HepG2 (cell line): ENCODE data around the gene FANK1. TPM values are rescaled to one million over a fixed set of nuclear protein-coding genes. Genes with fewer than 3 reads are reported as not detected.

ENCODE experiments used
- EP300 ChIP-seq, 3 experiments: sonication (generic) in 1 of 3; formaldehyde crosslinking in 1 of 3; IDR thresholded peaks; 2 replicates each; pipeline versions ENCODE4 v1.5.1 to v1.6.1; 2011 to 2020; ENCODE audit warnings: low read depth in 2 of 3, low read length in 2 of 3, borderline replicate concordance in 1 of 3, improper control_type of control experiment in 1 of 3, mild to moderate bottlenecking in 1 of 3, missing genetic modification reagents in 1 of 3, moderate library complexity in 1 of 3
- FOXK1 ChIP-seq: sonication (generic); formaldehyde crosslinking; IDR thresholded peaks from 2 replicates; pipeline ENCODE4 v1.4.0; 2020; ENCODE audit warnings: low read depth, missing genetic modification reagents, borderline replicate concordance
- GFI1 ChIP-seq: sonication (generic); formaldehyde crosslinking; IDR thresholded peaks from 2 replicates; pipeline ENCODE4 v1.5.0; 2020; ENCODE audit warnings: missing genetic modification reagents, mild to moderate bottlenecking, borderline replicate concordance
- HIVEP1 ChIP-seq: sonication (generic); formaldehyde crosslinking; IDR thresholded peaks from 2 replicates; pipeline ENCODE4 v1.4.0; 2020; ENCODE audit warnings: mild to moderate bottlenecking, missing genetic modification reagents
- HOXA7 ChIP-seq: sonication (generic); formaldehyde crosslinking; IDR thresholded peaks from 2 replicates; pipeline ENCODE4 v1.8.1; 2022; ENCODE audit warnings: mild to moderate bottlenecking, missing genetic modification reagents, moderate library complexity
- NR2F1 ChIP-seq, 2 experiments: fragments of 450-650 bp in 1 of 2; formaldehyde crosslinking in 1 of 2; IDR thresholded peaks; 2 replicates each; pipeline versions ENCODE4 v1.5.0 to v1.6.1; 2016 to 2020; ENCODE audit warnings: mild to moderate bottlenecking in 1 of 2, missing compliant biosample characterization in 1 of 2, missing genetic modification reagents in 1 of 2, moderate library complexity in 1 of 2
- RBM39 ChIP-seq: fragments of 200-400 bp; formaldehyde crosslinking; IDR thresholded peaks from one replicate; pipeline ENCODE4 v1.6.1; 2018; ENCODE audit warnings: antibody characterized with exemption, mild to moderate bottlenecking, low read depth, low read length; ENCODE audit not compliant: poor library complexity, severe bottlenecking
- REPIN1 ChIP-seq: sonication (generic); formaldehyde crosslinking; IDR thresholded peaks from 2 replicates; pipeline ENCODE4 v1.8.0; 2022; ENCODE audit warnings: missing genetic modification reagents, low read depth, mild to moderate bottlenecking, borderline replicate concordance
- TMF1 ChIP-seq: sonication (generic); formaldehyde crosslinking; IDR thresholded peaks from 2 replicates; pipeline ENCODE4 v1.8.1; 2022; ENCODE audit warnings: low read depth, missing genetic modification reagents
- ZMYM3 ChIP-seq: sonication (generic); formaldehyde crosslinking; IDR thresholded peaks from 2 replicates; pipeline ENCODE4 v1.5.1; 2020; ENCODE audit warnings: mild to moderate bottlenecking, missing genetic modification reagents
- ZNF616 ChIP-seq: sonication (generic); formaldehyde crosslinking; IDR thresholded peaks from 2 replicates; pipeline ENCODE4 v1.5.0; 2020; ENCODE audit warnings: low read depth, mild to moderate bottlenecking, missing genetic modification reagents
- polyA plus RNA-seq, 8 experiments: library from polyadenylated mRNA; depleted of rRNA in 3 of 8; stranded (reverse) in 7 of 8; unstranded in 1 of 8; fragments of >200 nt; fragmentation: Illumina TruSeq in 4 of 8; extraction: Trizol in 4 of 8; gene quantifications; 2 replicates each; pipeline versions ENCODE4 v1.2.1 to v1.2.3, GENCODE V29; 2011 to 2016; ENCODE audit warnings: low read depth in 4 of 8, missing spikeins in 1 of 8, mixed read lengths in 1 of 8; ENCODE audit not compliant: insufficient read depth in 1 of 8
- total RNA-seq, 5 experiments: library from RNA; depleted of rRNA; stranded (reverse); fragments of >200 nt; fragmentation: Illumina TruSeq; extraction: Trizol; gene quantifications; 2 replicates each; pipeline ENCODE4 v1.2.3, GENCODE V29; 2016; ENCODE audit warnings: low read depth in 1 of 5
- TF ChIP-seq, protein P1 (sequence below): sonication (generic); formaldehyde crosslinking; IDR thresholded peaks from 2 replicates; pipeline ENCODE4 v1.5.0; 2020; ENCODE audit warnings: mild to moderate bottlenecking, missing genetic modification reagents, borderline replicate concordance
- TF ChIP-seq, protein P2 (sequence below): sonication (generic); formaldehyde crosslinking; IDR thresholded peaks from 2 replicates; pipeline ENCODE4 v1.8.1; 2022; ENCODE audit warnings: mild to moderate bottlenecking, missing genetic modification reagents
- TF ChIP-seq, protein P3 (sequence below): IDR thresholded peaks from 2 replicates; pipeline ENCODE4 v1.6.1; 2018; ENCODE audit warnings: missing genetic modification reagents
- TF ChIP-seq, protein P4 (sequence below): sonication (generic); formaldehyde crosslinking; IDR thresholded peaks from 2 replicates; pipeline ENCODE4 v1.4.0; 2020; ENCODE audit warnings: missing genetic modification reagents
- TF ChIP-seq, protein P5 (sequence below): sonication (generic); formaldehyde crosslinking; IDR thresholded peaks from 2 replicates; pipeline ENCODE4 v1.8.0; 2022; ENCODE audit warnings: mild to moderate bottlenecking, missing genetic modification reagents, borderline replicate concordance
- TF ChIP-seq, protein P6 (sequence below): sonication (generic); formaldehyde crosslinking; IDR thresholded peaks from 2 replicates; pipeline ENCODE4 v1.8.0; 2022; ENCODE audit warnings: missing genetic modification reagents, mild to moderate bottlenecking, inconsistent platforms, borderline replicate concordance

FANK1 gene
- total and polyA plus RNA-seq, 2 of the 13 experiments (the other 11 are each of a cell fraction or from before 2014, with no cell fraction given): 0.22 TPM; not detected in 1

DNA sequence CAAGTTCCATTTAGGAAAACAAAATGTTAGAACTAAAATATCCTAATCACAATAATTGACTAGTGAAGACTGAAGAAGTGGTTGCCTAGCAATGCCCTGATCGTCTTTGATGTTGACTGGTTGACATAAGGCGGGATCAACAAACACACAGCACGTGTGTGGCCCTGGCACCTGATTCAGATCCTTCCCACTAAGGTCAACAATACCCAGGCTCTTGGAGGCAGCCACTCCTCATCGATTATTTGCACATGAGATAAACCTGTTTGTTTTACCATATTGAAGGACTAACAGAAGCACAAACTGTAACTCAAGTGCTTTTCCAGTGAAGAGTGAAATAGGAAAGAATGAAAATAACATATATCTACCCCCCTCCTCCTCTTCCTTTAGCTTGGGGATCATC lies 15.6 kb downstream of the FANK1 start (continued):
- TF ChIP-seq, protein P1, sequence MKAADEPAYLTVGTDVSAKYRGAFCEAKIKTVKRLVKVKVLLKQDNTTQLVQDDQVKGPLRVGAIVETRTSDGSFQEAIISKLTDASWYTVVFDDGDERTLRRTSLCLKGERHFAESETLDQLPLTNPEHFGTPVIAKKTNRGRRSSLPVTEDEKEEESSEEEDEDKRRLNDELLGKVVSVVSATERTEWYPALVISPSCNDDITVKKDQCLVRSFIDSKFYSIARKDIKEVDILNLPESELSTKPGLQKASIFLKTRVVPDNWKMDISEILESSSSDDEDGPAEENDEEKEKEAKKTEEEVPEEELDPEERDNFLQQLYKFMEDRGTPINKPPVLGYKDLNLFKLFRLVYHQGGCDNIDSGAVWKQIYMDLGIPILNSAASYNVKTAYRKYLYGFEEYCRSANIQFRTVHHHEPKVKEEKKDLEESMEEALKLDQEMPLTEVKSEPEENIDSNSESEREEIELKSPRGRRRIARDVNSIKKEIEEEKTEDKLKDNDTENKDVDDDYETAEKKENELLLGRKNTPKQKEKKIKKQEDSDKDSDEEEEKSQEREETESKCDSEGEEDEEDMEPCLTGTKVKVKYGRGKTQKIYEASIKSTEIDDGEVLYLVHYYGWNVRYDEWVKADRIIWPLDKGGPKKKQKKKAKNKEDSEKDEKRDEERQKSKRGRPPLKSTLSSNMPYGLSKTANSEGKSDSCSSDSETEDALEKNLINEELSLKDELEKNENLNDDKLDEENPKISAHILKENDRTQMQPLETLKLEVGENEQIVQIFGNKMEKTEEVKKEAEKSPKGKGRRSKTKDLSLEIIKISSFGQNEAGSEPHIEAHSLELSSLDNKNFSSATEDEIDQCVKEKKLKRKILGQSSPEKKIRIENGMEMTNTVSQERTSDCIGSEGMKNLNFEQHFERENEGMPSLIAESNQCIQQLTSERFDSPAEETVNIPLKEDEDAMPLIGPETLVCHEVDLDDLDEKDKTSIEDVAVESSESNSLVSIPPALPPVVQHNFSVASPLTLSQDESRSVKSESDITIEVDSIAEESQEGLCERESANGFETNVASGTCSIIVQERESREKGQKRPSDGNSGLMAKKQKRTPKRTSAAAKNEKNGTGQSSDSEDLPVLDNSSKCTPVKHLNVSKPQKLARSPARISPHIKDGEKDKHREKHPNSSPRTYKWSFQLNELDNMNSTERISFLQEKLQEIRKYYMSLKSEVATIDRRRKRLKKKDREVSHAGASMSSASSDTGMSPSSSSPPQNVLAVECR (CRISPR knock-in tag): peak; percentile 28; the same call in 1 of the 2 replicates
- TF ChIP-seq ZNF616 (no peak), GFI1 (CRISPR knock-in tag) (peak; percentile 78; the same call in 1 of the 2 replicates), NR2F1 (CRISPR knock-in tag; IDR thresholded peaks at IDR 0.05) (peak; percentile 47 to 75; a peak in 2 of 4 replicates), HIVEP1 (CRISPR knock-in tag) (no peak), HOXA7 (CRISPR knock-in tag) (no peak), FOXK1 (CRISPR knock-in tag) (peak; percentile 81; the same call in 1 of the 2 replicates), ZMYM3 (CRISPR knock-in tag) (no peak), TMF1 (no peak), REPIN1 (CRISPR knock-in tag) (peak; percentile 60; the same call in 1 of the 2 replicates), EP300 (IDR thresholded peaks at IDR 0.05; ENCODE audit: low read depth in 2 of 2, low read length in 2 of 2) (peak in 1 of 2 experiments; percentile 37; a peak in 1 of 4 replicates), EP300 (CRISPR knock-in tag; IDR thresholded peaks at IDR 0.05; ENCODE audit: borderline replicate concordance) (peak; percentile 30; the same call in 1 of the 2 replicates), RBM39 (no peak)
- TF ChIP-seq, protein P2, sequence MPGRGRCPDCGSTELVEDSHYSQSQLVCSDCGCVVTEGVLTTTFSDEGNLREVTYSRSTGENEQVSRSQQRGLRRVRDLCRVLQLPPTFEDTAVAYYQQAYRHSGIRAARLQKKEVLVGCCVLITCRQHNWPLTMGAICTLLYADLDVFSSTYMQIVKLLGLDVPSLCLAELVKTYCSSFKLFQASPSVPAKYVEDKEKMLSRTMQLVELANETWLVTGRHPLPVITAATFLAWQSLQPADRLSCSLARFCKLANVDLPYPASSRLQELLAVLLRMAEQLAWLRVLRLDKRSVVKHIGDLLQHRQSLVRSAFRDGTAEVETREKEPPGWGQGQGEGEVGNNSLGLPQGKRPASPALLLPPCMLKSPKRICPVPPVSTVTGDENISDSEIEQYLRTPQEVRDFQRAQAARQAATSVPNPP (CRISPR knock-in tag): 0 out of 2 replicates have a peak, but pooled peaks have one; percentile 21
- TF ChIP-seq, protein P3, sequence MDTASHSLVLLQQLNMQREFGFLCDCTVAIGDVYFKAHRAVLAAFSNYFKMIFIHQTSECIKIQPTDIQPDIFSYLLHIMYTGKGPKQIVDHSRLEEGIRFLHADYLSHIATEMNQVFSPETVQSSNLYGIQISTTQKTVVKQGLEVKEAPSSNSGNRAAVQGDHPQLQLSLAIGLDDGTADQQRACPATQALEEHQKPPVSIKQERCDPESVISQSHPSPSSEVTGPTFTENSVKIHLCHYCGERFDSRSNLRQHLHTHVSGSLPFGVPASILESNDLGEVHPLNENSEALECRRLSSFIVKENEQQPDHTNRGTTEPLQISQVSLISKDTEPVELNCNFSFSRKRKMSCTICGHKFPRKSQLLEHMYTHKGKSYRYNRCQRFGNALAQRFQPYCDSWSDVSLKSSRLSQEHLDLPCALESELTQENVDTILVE (CRISPR knock-in tag): peak; percentile 55; the same call in 1 of the 2 replicates
- TF ChIP-seq, protein P4, sequence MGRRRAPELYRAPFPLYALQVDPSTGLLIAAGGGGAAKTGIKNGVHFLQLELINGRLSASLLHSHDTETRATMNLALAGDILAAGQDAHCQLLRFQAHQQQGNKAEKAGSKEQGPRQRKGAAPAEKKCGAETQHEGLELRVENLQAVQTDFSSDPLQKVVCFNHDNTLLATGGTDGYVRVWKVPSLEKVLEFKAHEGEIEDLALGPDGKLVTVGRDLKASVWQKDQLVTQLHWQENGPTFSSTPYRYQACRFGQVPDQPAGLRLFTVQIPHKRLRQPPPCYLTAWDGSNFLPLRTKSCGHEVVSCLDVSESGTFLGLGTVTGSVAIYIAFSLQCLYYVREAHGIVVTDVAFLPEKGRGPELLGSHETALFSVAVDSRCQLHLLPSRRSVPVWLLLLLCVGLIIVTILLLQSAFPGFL: no peak
- TF ChIP-seq, protein P5, sequence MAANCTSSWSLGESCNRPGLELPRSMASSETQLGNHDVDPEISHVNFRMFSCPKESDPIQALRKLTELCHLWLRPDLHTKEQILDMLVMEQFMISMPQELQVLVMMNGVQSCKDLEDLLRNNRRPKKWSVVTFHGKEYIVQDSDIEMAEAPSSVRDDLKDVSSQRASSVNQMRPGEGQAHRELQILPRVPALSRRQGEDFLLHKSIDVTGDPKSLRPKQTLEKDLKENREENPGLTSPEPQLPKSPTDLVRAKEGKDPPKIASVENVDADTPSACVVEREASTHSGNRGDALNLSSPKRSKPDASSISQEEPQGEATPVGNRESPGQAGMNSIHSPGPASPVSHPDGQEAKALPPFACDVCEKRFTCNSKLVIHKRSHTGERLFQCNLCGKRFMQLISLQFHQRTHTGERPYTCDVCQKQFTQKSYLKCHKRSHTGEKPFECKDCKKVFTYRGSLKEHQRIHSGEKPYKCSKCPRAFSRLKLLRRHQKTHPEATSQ: no peak
- TF ChIP-seq, protein P6, sequence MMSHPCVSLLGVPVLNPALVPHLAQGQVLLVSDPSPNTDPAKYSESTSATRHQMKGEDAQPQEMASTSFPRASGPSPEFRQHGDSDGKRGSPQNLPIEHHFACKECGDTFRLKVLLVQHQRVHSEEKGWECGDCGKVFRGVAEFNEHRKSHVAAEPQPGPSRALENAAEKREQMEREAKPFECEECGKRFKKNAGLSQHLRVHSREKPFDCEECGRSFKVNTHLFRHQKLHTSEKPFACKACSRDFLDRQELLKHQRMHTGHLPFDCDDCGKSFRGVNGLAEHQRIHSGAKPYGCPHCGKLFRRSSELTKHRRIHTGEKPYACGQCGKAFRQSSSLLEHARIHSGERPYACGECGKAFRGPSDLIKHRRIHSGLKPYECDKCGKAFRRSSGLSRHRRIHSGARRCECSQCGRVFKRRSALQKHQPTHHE: no peak
